C4-2B (cell line): ENCODE results near the gene ST6GALNAC2.

Experiments used
- CTCF ChIP-seq: fragments of 450-650 bp; conservative IDR thresholded peaks from 2 replicates; pipeline ENCODE4 v1.5.1; 2017; ENCODE audit warnings: mild to moderate bottlenecking
- ZFX ChIP-seq: fragments of 450-650 bp; IDR thresholded peaks from 2 replicates; pipeline ENCODE4 v1.6.1; 2017

GRCh38 chr17:76556765-76557367 lies 28.8 kb downstream of the ST6GALNAC2 start:
- TF ChIP-seq CTCF = no peak
- peak; percentile 57; the same call in 1 of the 2 replicates for TF ChIP-seq ZFX
